GM12878 (cell line): Measurements from ENCODE around the gene ZNF425. TPM values are rescaled to one million over a fixed set of nuclear protein-coding genes. Genes with fewer than 3 reads are reported as not detected.

Experiments used
- ATAC-seq: fragments of 200-7000 bp; cut with Tn5 transposase; 3 replicates; pipeline ENCODE4 v1.9.1; 2020; ENCODE audit warnings: mild to moderate bottlenecking, moderate library complexity
- BruUV-seq: library from RNA; stranded (reverse); fragments of 400-500 nt; replicated peaks from 2 replicates; lab custom pipeline; 2021; lab: Mats Ljungman, UMichigan
- CTCF ChIA-PET: fragments of 300-600 bp; sonication (Branson Sonifier 250); formaldehyde crosslinking; extraction: SDS; loops from one replicate; lab custom pipeline; 2021; ENCODE audit warnings: inconsistent platforms; lab: Yijun Ruan, JAX
- POLR2A ChIA-PET: fragments of 350-600 bp; formaldehyde crosslinking; extraction: SDS; loops from one replicate; lab custom pipeline; 2021; ENCODE audit warnings: inconsistent platforms; lab: Charles Lee
- RAD21 ChIA-PET: fragments of 300-600 bp; sonication (Branson Sonifier 250); formaldehyde crosslinking; loops from one replicate; lab custom pipeline; 2023; ENCODE audit warnings: antibody characterized with exemption; ENCODE audit not compliant: unreplicated experiment; lab: Charles Lee
- SMC1A ChIA-PET: fragments of 300-600 bp; sonication (Branson Sonifier 250); formaldehyde crosslinking; loops from one replicate; lab custom pipeline; 2023; ENCODE audit not compliant: unreplicated experiment, uncharacterized antibody; lab: Charles Lee
- DNase-seq: peaks from one replicate; pipeline ENCODE4 v3.0.0-alpha.2; 2011; ENCODE audit warnings: low read depth, low spot score
- FAIRE-seq: peaks from 3 replicates; lab custom pipeline; 2011; peaks lifted over from hg19 to GRCh38; lab: Jason Lieb, UNC
- H2AFZ ChIP-seq: 2 replicates; pipeline ENCODE4 v1.6.0; 2011; ENCODE audit warnings: low read depth, low read length, control low read depth; ENCODE audit not compliant: control insufficient read depth
- H3K27ac ChIP-seq: 2 replicates; pipeline ENCODE4 v1.5.1; 2011; ENCODE audit warnings: control low read depth; ENCODE audit not compliant: control insufficient read depth, insufficient read depth
- H3K27me3 ChIP-seq, 2 experiments: replicated peaks in 1 of 2; 2 replicates each; pipeline versions ENCODE4 v1.6.0 to v1.6.1; 2011; ENCODE audit warnings: low read length in 1 of 2; ENCODE audit not compliant: control insufficient read depth in 2 of 2, insufficient read depth in 2 of 2
- H3K36me3 ChIP-seq, 2 experiments: 2 replicates each; pipeline ENCODE4 v1.5.1; 2011; ENCODE audit warnings: low read length in 1 of 2; ENCODE audit not compliant: control insufficient read depth in 2 of 2, insufficient read depth in 2 of 2
- H3K4me1 ChIP-seq: 2 replicates; pipeline ENCODE4 v1.6.1; 2011; ENCODE audit warnings: mild to moderate bottlenecking, low read length, moderate library complexity, mixed read lengths; ENCODE audit not compliant: control insufficient read depth, insufficient read depth
- H3K4me2 ChIP-seq: 2 replicates; pipeline ENCODE4 v1.6.0; 2011; ENCODE audit warnings: control low read depth; ENCODE audit not compliant: control insufficient read depth, insufficient read depth
- H3K4me3 ChIP-seq: fragments of 200-600 bp; sonication (generic); 2 replicates; pipeline ENCODE4 v1.5.1; 2016
- H3K79me2 ChIP-seq: 2 replicates; pipeline ENCODE4 v1.6.0; 2011; ENCODE audit warnings: low read length; ENCODE audit not compliant: control insufficient read depth, insufficient read depth
- H3K9ac ChIP-seq: 2 replicates; pipeline ENCODE4 v1.8.0; 2011; ENCODE audit warnings: low read length, control low read depth, mixed read lengths; ENCODE audit not compliant: control insufficient read depth, insufficient read depth
- H3K9me3 ChIP-seq: replicated peaks from 3 replicates; pipeline ENCODE4 v1.5.1; 2011; ENCODE audit warnings: mild to moderate bottlenecking, low read length; ENCODE audit not compliant: control insufficient read depth, insufficient read depth
- H4K20me1 ChIP-seq: 2 replicates; pipeline ENCODE4 v1.6.0; 2011; ENCODE audit not compliant: control insufficient read depth, insufficient read depth
- BCL11A ChIP-seq: IDR thresholded peaks from 2 replicates; pipeline ENCODE4 v1.6.1; 2011; ENCODE audit warnings: low read depth, low read length
- CBFB ChIP-seq: IDR thresholded peaks from 2 replicates; pipeline ENCODE4 v1.6.1; 2016; ENCODE audit warnings: antibody characterized with exemption, low read depth
- EGR1 ChIP-seq, 2 experiments: IDR thresholded peaks; 1 replicate in 1 of 2; 2 replicates in 1 of 2; pipeline ENCODE4 v1.6.1; 2011 to 2012; ENCODE audit warnings: low read depth in 2 of 2, low read length in 2 of 2, borderline replicate concordance in 1 of 2, mild to moderate bottlenecking in 1 of 2, moderate library complexity in 1 of 2
- ETV6 ChIP-seq, 2 experiments: fragments of 450-650 bp in 1 of 2; IDR thresholded peaks in 1 of 2; conservative IDR thresholded peaks in 1 of 2; 2 replicates each; pipeline ENCODE4 v1.6.1; 2014; ENCODE audit warnings: antibody characterized with exemption in 1 of 2, borderline replicate concordance in 1 of 2, low read depth in 1 of 2, mild to moderate bottlenecking in 1 of 2, moderate library complexity in 1 of 2
- HCFC1 ChIP-seq: fragments of 150-350 bp; IDR thresholded peaks from 2 replicates; pipeline ENCODE4 v1.6.1; 2014; ENCODE audit warnings: low read length
- IKZF2 ChIP-seq, 2 experiments: fragments of 450-650 bp; IDR thresholded peaks; 2 replicates each; pipeline ENCODE4 v1.6.1; 2017; ENCODE audit warnings: mild to moderate bottlenecking in 2 of 2, moderate library complexity in 2 of 2
- MTA3 ChIP-seq: IDR thresholded peaks from 2 replicates; pipeline ENCODE4 v1.6.1; 2012; ENCODE audit warnings: low read length, inconsistent platforms, borderline replicate concordance
- PAX8 ChIP-seq: fragments of 450-650 bp; IDR thresholded peaks from 2 replicates; pipeline ENCODE4 v1.6.1; 2017; ENCODE audit warnings: mild to moderate bottlenecking, moderate library complexity
- RAD21 ChIP-seq: IDR thresholded peaks from 2 replicates; pipeline ENCODE4 v1.6.1; 2011; ENCODE audit warnings: mild to moderate bottlenecking, low read depth, low read length, moderate library complexity; ENCODE audit not compliant: insufficient read depth
- RAD51 ChIP-seq: fragments of 450-650 bp; IDR thresholded peaks from 2 replicates; pipeline ENCODE4 v1.6.1; 2016; ENCODE audit warnings: moderate library complexity, mild to moderate bottlenecking, inconsistent platforms
- SP1 ChIP-seq: IDR thresholded peaks from one replicate; pipeline ENCODE4 v1.6.1; 2011; ENCODE audit warnings: low read depth, low read length
- SREBF2 ChIP-seq: IDR thresholded peaks from 2 replicates; pipeline ENCODE4 v1.6.1; 2012; ENCODE audit warnings: mild to moderate bottlenecking, low read length
- TARDBP ChIP-seq: IDR thresholded peaks from 2 replicates; pipeline ENCODE4 v1.6.1; 2016; ENCODE audit warnings: borderline replicate concordance
- TCF12 ChIP-seq: IDR thresholded peaks from 2 replicates; pipeline ENCODE4 v1.6.1; 2011; ENCODE audit warnings: low read depth, mild to moderate bottlenecking, low read length
- ZBED1 ChIP-seq: IDR thresholded peaks from 2 replicates; pipeline ENCODE4 v1.6.1; 2016; ENCODE audit warnings: borderline replicate concordance
- ZNF207 ChIP-seq: fragments of 450-650 bp; IDR thresholded peaks from 2 replicates; pipeline ENCODE4 v1.6.1; 2014; ENCODE audit warnings: antibody characterized with exemption, mild to moderate bottlenecking, borderline replicate concordance
- ZNF384 ChIP-seq: IDR thresholded peaks from 2 replicates; pipeline ENCODE4 v1.6.1; 2012; ENCODE audit warnings: low read depth, mild to moderate bottlenecking, low read length, improper control_type of control experiment, borderline replicate concordance
- WGBS: methylation state at CpG from one replicate; pipeline ENCODE4 v1.1.6; 2016; ENCODE audit warnings: low lambda C conversion rate; ENCODE audit not compliant: insufficient replicate concordance, insufficient coverage; ENCODE audit errors: missing lambda C conversion rate; 5-methylcytosine and 5-hydroxymethylcytosine counted together
- in situ Hi-C: fragments of 300-500 bp; cut with MboI; formaldehyde crosslinking; loops from 9 replicates; pipeline ENCODE4 v1.14.3; 2018; ENCODE audit warnings: mixed read lengths
- intact Hi-C: fragments of 100-400 bp; cut with micrococcal nuclease; formaldehyde crosslinking; loops from one replicate; pipeline ENCODE4 v1.14.2; 2022; ENCODE audit not compliant: unreplicated experiment
- polyA plus RNA-seq, 11 experiments: library from polyadenylated mRNA; depleted of rRNA in 4 of 11; unstranded in 6 of 11; stranded (reverse) in 5 of 11; fragments of >200 nt; fragmentation: Nextera tagmentation in 4 of 11; fragmentation: Illumina TruSeq in 1 of 11; extraction: Ambion mirVana in 4 of 11; extraction: Trizol in 1 of 11; gene quantifications; 1 replicate in 1 of 11; 2 replicates in 10 of 11; pipeline versions ENCODE4 v1.2.1 to v1.2.3, GENCODE V29; 2011 to 2016; ENCODE audit warnings: inconsistent platforms in 2 of 11, missing spikeins in 2 of 11, low read depth in 1 of 11
- total RNA-seq, 4 experiments: library from RNA; depleted of rRNA in 3 of 4; stranded (reverse); fragments of >200 nt in 3 of 4; fragmentation: Illumina TruSeq in 1 of 4; extraction: Trizol in 1 of 4; gene quantifications; 2 replicates each; pipeline versions ENCODE4 v1.2.1 to v1.2.3, GENCODE V29; 2013 to 2021
- TF ChIP-seq, protein P1 (sequence below): fragments of 450-650 bp; IDR thresholded peaks from 2 replicates; pipeline ENCODE4 v1.6.1; 2016; ENCODE audit warnings: mild to moderate bottlenecking, moderate library complexity, borderline replicate concordance
- TF ChIP-seq, protein P2 (sequence below): fragments of 450-650 bp; IDR thresholded peaks from 2 replicates; pipeline ENCODE4 v1.6.1; 2016; ENCODE audit warnings: mild to moderate bottlenecking
- TF ChIP-seq, protein P3 (sequence below): fragments of 150-350 bp; IDR thresholded peaks from 2 replicates; pipeline ENCODE4 v1.6.1; 2014; ENCODE audit warnings: mild to moderate bottlenecking, low read depth, low read length

ZNF425 gene
- total and polyA plus RNA-seq, 10 of the 15 experiments (the other 5 are each of a cell fraction or from before 2014, with no cell fraction given), result 0.19 to 1.8 (median 0.91) TPM

DNA sequence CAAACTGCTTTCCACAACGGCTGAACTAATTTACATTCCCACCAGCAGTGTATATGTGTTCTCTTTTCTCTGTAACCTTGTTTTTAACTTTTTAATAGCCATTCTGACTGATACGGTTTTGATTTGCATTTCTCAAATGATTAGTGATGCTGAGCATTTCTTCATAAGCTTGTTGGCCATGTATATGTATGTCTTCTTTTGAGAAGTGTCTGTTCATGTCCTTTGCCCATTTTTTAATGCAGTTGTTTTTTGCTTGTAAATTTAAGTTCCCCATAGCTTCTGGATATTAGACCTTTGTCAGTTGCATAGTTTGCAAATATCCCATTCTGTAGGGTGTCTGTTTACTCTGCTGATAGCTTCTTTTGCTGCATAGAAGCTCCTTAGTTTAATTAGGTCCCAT is 41.7 kb downstream of the ZNF425 start:
- CTCF ChIA-PET, result interaction anchor here (1.5 to 3.7 kb wide), 3 partner anchors 19 to 79 kb away, joined by 4 to 13 read pairs (median 5); no protein-coding TSS in a partner anchor
- no peak for FAIRE-seq

More for the DNA sequence above, 41.7 kb downstream of the ZNF425 start:
- TF ChIP-seq TARDBP (no peak), ETV6 (conservative IDR thresholded peaks at IDR 0.05 in 1 of 2, IDR thresholded peaks at IDR 0.05 in 1 of 2; ENCODE audit: borderline replicate concordance in 1 of 2, low read depth in 1 of 2) (no peak), CBFB (no peak), RAD21 (no peak), MTA3 (no peak), HCFC1 (no peak), RAD51 (no peak), ZBED1 (no peak), ZNF207 (no peak), SREBF2 (no peak), IKZF2 (IDR thresholded peaks at IDR 0.05) (no peak), EGR1 (IDR thresholded peaks at IDR 0.05; ENCODE audit: borderline replicate concordance in 1 of 2, low read depth in 2 of 2, low read length in 2 of 2) (no peak), SP1 (no peak), ZNF384 (no peak), TCF12 (no peak), PAX8 (no peak), BCL11A (no peak)
- TF ChIP-seq, protein P1, sequence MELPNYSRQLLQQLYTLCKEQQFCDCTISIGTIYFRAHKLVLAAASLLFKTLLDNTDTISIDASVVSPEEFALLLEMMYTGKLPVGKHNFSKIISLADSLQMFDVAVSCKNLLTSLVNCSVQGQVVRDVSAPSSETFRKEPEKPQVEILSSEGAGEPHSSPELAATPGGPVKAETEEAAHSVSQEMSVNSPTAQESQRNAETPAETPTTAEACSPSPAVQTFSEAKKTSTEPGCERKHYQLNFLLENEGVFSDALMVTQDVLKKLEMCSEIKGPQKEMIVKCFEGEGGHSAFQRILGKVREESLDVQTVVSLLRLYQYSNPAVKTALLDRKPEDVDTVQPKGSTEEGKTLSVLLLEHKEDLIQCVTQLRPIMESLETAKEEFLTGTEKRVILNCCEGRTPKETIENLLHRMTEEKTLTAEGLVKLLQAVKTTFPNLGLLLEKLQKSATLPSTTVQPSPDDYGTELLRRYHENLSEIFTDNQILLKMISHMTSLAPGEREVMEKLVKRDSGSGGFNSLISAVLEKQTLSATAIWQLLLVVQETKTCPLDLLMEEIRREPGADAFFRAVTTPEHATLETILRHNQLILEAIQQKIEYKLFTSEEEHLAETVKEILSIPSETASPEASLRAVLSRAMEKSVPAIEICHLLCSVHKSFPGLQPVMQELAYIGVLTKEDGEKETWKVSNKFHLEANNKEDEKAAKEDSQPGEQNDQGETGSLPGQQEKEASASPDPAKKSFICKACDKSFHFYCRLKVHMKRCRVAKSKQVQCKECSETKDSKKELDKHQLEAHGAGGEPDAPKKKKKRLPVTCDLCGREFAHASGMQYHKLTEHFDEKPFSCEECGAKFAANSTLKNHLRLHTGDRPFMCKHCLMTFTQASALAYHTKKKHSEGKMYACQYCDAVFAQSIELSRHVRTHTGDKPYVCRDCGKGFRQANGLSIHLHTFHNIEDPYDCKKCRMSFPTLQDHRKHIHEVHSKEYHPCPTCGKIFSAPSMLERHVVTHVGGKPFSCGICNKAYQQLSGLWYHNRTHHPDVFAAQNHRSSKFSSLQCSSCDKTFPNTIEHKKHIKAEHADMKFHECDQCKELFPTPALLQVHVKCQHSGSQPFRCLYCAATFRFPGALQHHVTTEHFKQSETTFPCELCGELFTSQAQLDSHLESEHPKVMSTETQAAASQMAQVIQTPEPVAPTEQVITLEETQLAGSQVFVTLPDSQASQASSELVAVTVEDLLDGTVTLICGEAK, result no peak
- TF ChIP-seq, protein P2, sequence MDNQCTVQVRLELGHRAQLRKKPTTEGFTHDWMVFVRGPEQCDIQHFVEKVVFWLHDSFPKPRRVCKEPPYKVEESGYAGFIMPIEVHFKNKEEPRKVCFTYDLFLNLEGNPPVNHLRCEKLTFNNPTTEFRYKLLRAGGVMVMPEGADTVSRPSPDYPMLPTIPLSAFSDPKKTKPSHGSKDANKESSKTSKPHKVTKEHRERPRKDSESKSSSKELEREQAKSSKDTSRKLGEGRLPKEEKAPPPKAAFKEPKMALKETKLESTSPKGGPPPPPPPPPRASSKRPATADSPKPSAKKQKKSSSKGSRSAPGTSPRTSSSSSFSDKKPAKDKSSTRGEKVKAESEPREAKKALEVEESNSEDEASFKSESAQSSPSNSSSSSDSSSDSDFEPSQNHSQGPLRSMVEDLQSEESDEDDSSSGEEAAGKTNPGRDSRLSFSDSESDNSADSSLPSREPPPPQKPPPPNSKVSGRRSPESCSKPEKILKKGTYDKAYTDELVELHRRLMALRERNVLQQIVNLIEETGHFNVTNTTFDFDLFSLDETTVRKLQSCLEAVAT, result no peak
- TF ChIP-seq, protein P3, sequence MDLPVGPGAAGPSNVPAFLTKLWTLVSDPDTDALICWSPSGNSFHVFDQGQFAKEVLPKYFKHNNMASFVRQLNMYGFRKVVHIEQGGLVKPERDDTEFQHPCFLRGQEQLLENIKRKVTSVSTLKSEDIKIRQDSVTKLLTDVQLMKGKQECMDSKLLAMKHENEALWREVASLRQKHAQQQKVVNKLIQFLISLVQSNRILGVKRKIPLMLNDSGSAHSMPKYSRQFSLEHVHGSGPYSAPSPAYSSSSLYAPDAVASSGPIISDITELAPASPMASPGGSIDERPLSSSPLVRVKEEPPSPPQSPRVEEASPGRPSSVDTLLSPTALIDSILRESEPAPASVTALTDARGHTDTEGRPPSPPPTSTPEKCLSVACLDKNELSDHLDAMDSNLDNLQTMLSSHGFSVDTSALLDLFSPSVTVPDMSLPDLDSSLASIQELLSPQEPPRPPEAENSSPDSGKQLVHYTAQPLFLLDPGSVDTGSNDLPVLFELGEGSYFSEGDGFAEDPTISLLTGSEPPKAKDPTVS, result no peak
- Histone ChIP-seq H3K79me2 (no peaks in the 10 kb centered on the region; the same call in 1 of the 2 replicates), H3K4me3 (no peak overlapping the region), H3K9ac (no peak overlapping the region), H3K9me3 (peaks cover 4% of the 10 kb centered on the region; the same call in 2 of the 3 replicates), H4K20me1 (no peaks in the 10 kb centered on the region), H2AFZ (no peak overlapping the region), H3K27ac (no peak overlapping the region), H3K4me2 (no peak overlapping the region), H3K36me3 (no peaks in the 10 kb centered on the region; a peak in 1 of 4 replicates), H3K4me1 (no peaks in the 10 kb centered on the region), H3K27me3 (no peaks in the 10 kb centered on the region)
- POLR2A ChIA-PET, result interaction anchor here (0.7 kb wide), 1 partner anchor 62 kb away, joined by 3 read pairs; no protein-coding TSS in a partner anchor
- intact Hi-C loops (no loop called here), in situ Hi-C loops (no loop called here)
- DNase-seq (no peak), ATAC-seq (no peak)
- BruUV-seq, result no TSS peak
- 52% methylated on average over 2 of the region's 2 CpGs for WGBS
- RAD21 ChIA-PET, result interaction anchor here (0.6 kb wide), 1 partner anchor 37 kb away, joined by 3 read pairs; no protein-coding TSS in a partner anchor
- SMC1A ChIA-PET, result interaction anchor here (1.5 kb wide), 1 partner anchor 79 kb away, joined by 3 read pairs; no protein-coding TSS in a partner anchor
